DOHH2 (cell line): Measurements from ENCODE around the gene FGF21.
A peak's percentile ranks its signal among the peaks of the same experiment; 100 is the strongest.

ENCODE experiments used
- H3F3A ChIP-seq: fragments of 200-600 bp; sonication (generic), shearing (Covaris generic); 2 replicates; pipeline ENCODE4 v1.6.0; 2016; ENCODE audit warnings: antibody characterized with exemption, mild to moderate bottlenecking; ENCODE audit not compliant: control insufficient read depth, insufficient read depth
- H3K27ac ChIP-seq: fragments of 200-600 bp; sonication (generic); 2 replicates; pipeline ENCODE4 v1.5.1; 2014; ENCODE audit warnings: low read depth, mild to moderate bottlenecking, low read length, moderate library complexity
- H3K27me3 ChIP-seq: fragments of 200-600 bp; sonication (generic); 2 replicates; pipeline ENCODE4 v1.6.1; 2014; ENCODE audit warnings: mild to moderate bottlenecking, low read length, mixed read lengths; ENCODE audit not compliant: control insufficient read depth
- H3K36me3 ChIP-seq: fragments of 200-600 bp; sonication (generic); 2 replicates; pipeline ENCODE4 v1.6.1; 2014; ENCODE audit warnings: mild to moderate bottlenecking, low read length, moderate library complexity, mixed read lengths; ENCODE audit not compliant: control insufficient read depth
- H3K4me1 ChIP-seq: fragments of 200-600 bp; sonication (generic); 2 replicates; pipeline ENCODE4 v1.6.1; 2014; ENCODE audit warnings: mild to moderate bottlenecking, low read length, mixed read lengths; ENCODE audit not compliant: control insufficient read depth
- H3K4me2 ChIP-seq: fragments of 200-600 bp; sonication (generic); 2 replicates; pipeline ENCODE4 v1.6.0; 2014; ENCODE audit warnings: mild to moderate bottlenecking, low read length, moderate library complexity
- H3K4me3 ChIP-seq: fragments of 200-600 bp; sonication (generic); 2 replicates; pipeline ENCODE4 v1.5.1; 2014; ENCODE audit warnings: mild to moderate bottlenecking, low read length, mixed read lengths
- H3K79me2 ChIP-seq: fragments of 200-600 bp; sonication (generic); 2 replicates; pipeline ENCODE4 v1.6.1; 2014; ENCODE audit warnings: mild to moderate bottlenecking, low read length, mixed read lengths; ENCODE audit not compliant: control insufficient read depth
- H3K9me2 ChIP-seq: fragments of 200-600 bp; sonication (generic); replicated peaks from 2 replicates; pipeline ENCODE4 v1.6.1; 2014; ENCODE audit warnings: mild to moderate bottlenecking, low read length, mixed read lengths; ENCODE audit not compliant: control insufficient read depth
- H3K9me3 ChIP-seq: fragments of 200-600 bp; sonication (generic); 2 replicates; pipeline ENCODE4 v1.6.1; 2014; ENCODE audit warnings: antibody characterized with exemption, low read length, mixed read lengths; ENCODE audit not compliant: control insufficient read depth, insufficient read depth
- H4K20me1 ChIP-seq: fragments of 200-600 bp; sonication (generic); 2 replicates; pipeline ENCODE4 v1.6.0; 2014; ENCODE audit warnings: low read depth, mild to moderate bottlenecking, antibody characterized with exemption, low read length, moderate library complexity; ENCODE audit not compliant: control insufficient read depth, insufficient read depth
- CTCF ChIP-seq: fragments of 200-600 bp; sonication (generic); IDR thresholded peaks from one replicate; pipeline ENCODE4 v1.5.1; 2014; ENCODE audit warnings: antibody characterized with exemption, mild to moderate bottlenecking, low read depth, low read length; ENCODE audit not compliant: poor library complexity, severe bottlenecking
- EZH2phosphoT487 ChIP-seq: fragments of 200-600 bp; sonication (generic); IDR thresholded peaks from 2 replicates; pipeline ENCODE4 v1.6.1; 2017; ENCODE audit warnings: borderline replicate concordance, mild to moderate bottlenecking, antibody characterized with exemption, low read length, moderate library complexity, mixed read lengths

The FGF21 gene

GRCh38 chr19:48793271-48793670 lies 37.9 kb downstream of the FGF21 start:
- Histone ChIP-seq H3K27me3 (no peaks in the 10 kb centered on the region), H3K79me2 (no peaks in the 10 kb centered on the region), H3K9me2 (no peaks in the 10 kb centered on the region), H3K4me3 (no peak overlapping the region), H3K27ac (no peak overlapping the region), H4K20me1 (no peaks in the 10 kb centered on the region), H3K9me3 (no peaks in the 10 kb centered on the region), H3K36me3 (no peaks in the 10 kb centered on the region), H3F3A (no peaks in the 10 kb centered on the region), H3K4me2 (no peak overlapping the region), H3K4me1 (peaks cover 6% of the 10 kb centered on the region)
- TF ChIP-seq CTCF (no peak), EZH2phosphoT487 (no peak)

- Histone ChIP-seq H3K27me3 (no peaks in the 10 kb centered on the region), H3K4me3 (no peak overlapping the region), H3F3A (no peaks in the 10 kb centered on the region), H3K36me3 (no peaks in the 10 kb centered on the region), H3K4me1 (peaks cover 11% of the 10 kb centered on the region), H3K27ac (no peak overlapping the region), H4K20me1 (no peaks in the 10 kb centered on the region), H3K9me2 (no peaks in the 10 kb centered on the region), H3K9me3 (no peaks in the 10 kb centered on the region), H3K4me2 (peak overlapping the region; percentile 65; the same call in 1 of the 2 replicates), H3K79me2 (no peaks in the 10 kb centered on the region)
- TF ChIP-seq EZH2phosphoT487, result no peak
- no peak for TF ChIP-seq CTCF
These were observed 39.0 kb downstream of the FGF21 start for GRCh38 chr19:48794291-48794690.

- H3K36me3 ChIP-seq, result no peaks in the 10 kb centered on the region
- peaks cover 13% of the 10 kb centered on the region for H3K4me1 ChIP-seq
- H3K27ac ChIP-seq, result no peak overlapping the region
- no peaks in the 10 kb centered on the region for H3K9me3 ChIP-seq
- H3K9me2 ChIP-seq, result no peaks in the 10 kb centered on the region
- no peaks in the 10 kb centered on the region for H3F3A ChIP-seq
- H3K4me3 ChIP-seq, result peak overlapping the region; percentile 75
- H4K20me1 ChIP-seq, result no peaks in the 10 kb centered on the region
- TF ChIP-seq EZH2phosphoT487, result no peak
- peak; percentile 99 for TF ChIP-seq CTCF
- H3K4me2 ChIP-seq, result peak overlapping the region; percentile 65
- no peaks in the 10 kb centered on the region for H3K79me2 ChIP-seq
- H3K27me3 ChIP-seq, result no peaks in the 10 kb centered on the region
These were observed 39.8 kb downstream of the FGF21 start for GRCh38 chr19:48795055-48795684.
